Tibial nerve (tissue), 4 donors: ENCODE data around the gene DHX16. TPM values are rescaled to one million over a fixed set of nuclear protein-coding genes. Genes with fewer than 3 reads are reported as not detected.

ENCODE experiments used
- DNase-seq, 2 donors: peaks; one replicate each; pipeline ENCODE4 v3.0.0-alpha.2; 2019; ENCODE audit warnings: low spot score in 2 of 2
- H3K27ac ChIP-seq, 4 donors: fragments of 200-600 bp; sonication (generic) in 3 of 4; one replicate each; pipeline ENCODE4 v1.5.1; 2017 to 2019; ENCODE audit warnings: mild to moderate bottlenecking in 1 of 4
- H3K27me3 ChIP-seq, 2 donors: fragments of 200-600 bp; sonication (generic) in 1 of 2; one replicate each; pipeline versions ENCODE4 v1.5.1 to v1.6.0; 2017 to 2019
- H3K36me3 ChIP-seq, 3 donors: fragments of 200-600 bp; sonication (generic); one replicate each; pipeline ENCODE4 v1.5.1; 2018 to 2019
- H3K4me1 ChIP-seq, 4 donors: fragments of 200-600 bp; sonication (generic) in 3 of 4; one replicate each; pipeline ENCODE4 v1.5.1; 2017 to 2019
- H3K4me3 ChIP-seq, 4 donors: fragments of 200-600 bp; sonication (generic) in 3 of 4; one replicate each; pipeline ENCODE4 v1.5.1; 2017 to 2019; ENCODE audit warnings: mild to moderate bottlenecking in 1 of 4, moderate library complexity in 1 of 4
- H3K9me3 ChIP-seq, 4 donors: fragments of 200-600 bp; sonication (generic) in 3 of 4; one replicate each; pipeline ENCODE4 v1.5.1; 2017 to 2019
- EP300 ChIP-seq, 2 donors: sonication (generic); formaldehyde crosslinking; IDR thresholded peaks; one replicate each; pipeline ENCODE4 v1.6.1; 2017; ENCODE audit warnings: antibody characterized with exemption in 2 of 2, mild to moderate bottlenecking in 1 of 2
- POLR2A ChIP-seq, 2 donors: fragments of 450-650 bp; IDR thresholded peaks; one replicate each; pipeline ENCODE4 v1.6.1; 2017; ENCODE audit warnings: antibody characterized with exemption in 2 of 2, mild to moderate bottlenecking in 2 of 2, moderate library complexity in 2 of 2
- WGBS, 2 donors: methylation state at CpG; one replicate each; pipeline ENCODE4 v1.1.5; 2018; 5-methylcytosine and 5-hydroxymethylcytosine counted together
- total RNA-seq, 4 donors: library from RNA; depleted of rRNA; stranded (reverse); fragments of >200 nt; gene quantifications; one replicate each; pipeline ENCODE4 v1.1.0, GENCODE V29; 2016
- TF ChIP-seq, protein P1 (sequence below), 5 experiments: fragments of 200-600 bp in 3 of 5; fragments of 450-650 bp in 2 of 5; sonication (generic) in 3 of 5; IDR thresholded peaks; one replicate each; pipeline ENCODE4 v1.5.1; 2016 to 2019; ENCODE audit warnings: antibody characterized with exemption in 5 of 5, mild to moderate bottlenecking in 3 of 5, moderate library complexity in 2 of 5

Gene DHX16
- total RNA-seq, 4 donors from 2014 or later: 22.7 to 40.2 (median 29.2) TPM

DNA sequence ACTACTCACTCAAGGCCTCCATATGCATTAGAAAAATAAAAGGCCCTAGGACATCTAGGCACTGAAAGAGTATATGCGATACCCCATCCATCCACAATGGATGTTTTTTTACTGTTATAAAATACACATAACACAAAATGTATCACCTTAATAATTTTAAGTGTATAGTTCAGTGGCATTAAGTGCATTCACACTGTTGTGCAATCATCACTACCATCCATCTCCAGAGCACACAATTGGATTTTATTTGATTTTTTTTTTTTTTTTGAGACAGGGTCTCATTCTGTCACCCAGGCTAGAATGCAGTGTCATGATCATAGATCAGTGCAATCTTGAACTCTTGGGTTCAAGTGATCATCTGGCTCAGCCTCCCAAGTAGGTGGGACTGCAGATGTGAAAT, 41.5 kb upstream of the DHX16 start:
- Histone ChIP-seq H3K36me3 (peaks cover 0 to 61% (median 5%) of the 10 kb centered on the region in 3 donors), H3K9me3 (no peaks in the 10 kb centered on the region), H3K27me3 (no peaks in the 10 kb centered on the region), H3K4me1 (peaks cover 0 to 29% (median 13%) of the 10 kb centered on the region in 4 donors), H3K4me3 (no peak overlapping the region), H3K27ac (no peak overlapping the region)
- TF ChIP-seq POLR2A (IDR thresholded peaks at IDR 0.05): no peak
- TF ChIP-seq, protein P1, sequence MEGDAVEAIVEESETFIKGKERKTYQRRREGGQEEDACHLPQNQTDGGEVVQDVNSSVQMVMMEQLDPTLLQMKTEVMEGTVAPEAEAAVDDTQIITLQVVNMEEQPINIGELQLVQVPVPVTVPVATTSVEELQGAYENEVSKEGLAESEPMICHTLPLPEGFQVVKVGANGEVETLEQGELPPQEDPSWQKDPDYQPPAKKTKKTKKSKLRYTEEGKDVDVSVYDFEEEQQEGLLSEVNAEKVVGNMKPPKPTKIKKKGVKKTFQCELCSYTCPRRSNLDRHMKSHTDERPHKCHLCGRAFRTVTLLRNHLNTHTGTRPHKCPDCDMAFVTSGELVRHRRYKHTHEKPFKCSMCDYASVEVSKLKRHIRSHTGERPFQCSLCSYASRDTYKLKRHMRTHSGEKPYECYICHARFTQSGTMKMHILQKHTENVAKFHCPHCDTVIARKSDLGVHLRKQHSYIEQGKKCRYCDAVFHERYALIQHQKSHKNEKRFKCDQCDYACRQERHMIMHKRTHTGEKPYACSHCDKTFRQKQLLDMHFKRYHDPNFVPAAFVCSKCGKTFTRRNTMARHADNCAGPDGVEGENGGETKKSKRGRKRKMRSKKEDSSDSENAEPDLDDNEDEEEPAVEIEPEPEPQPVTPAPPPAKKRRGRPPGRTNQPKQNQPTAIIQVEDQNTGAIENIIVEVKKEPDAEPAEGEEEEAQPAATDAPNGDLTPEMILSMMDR (IDR thresholded peaks at IDR 0.05): no peak
- no peak for TF ChIP-seq EP300 (IDR thresholded peaks at IDR 0.05)
- 96 to 100% methylated on average over 1 of the region's 1 CpG for whole genome bisulfite sequencing, 2 donors
- no peak for DNase-seq

DNA sequence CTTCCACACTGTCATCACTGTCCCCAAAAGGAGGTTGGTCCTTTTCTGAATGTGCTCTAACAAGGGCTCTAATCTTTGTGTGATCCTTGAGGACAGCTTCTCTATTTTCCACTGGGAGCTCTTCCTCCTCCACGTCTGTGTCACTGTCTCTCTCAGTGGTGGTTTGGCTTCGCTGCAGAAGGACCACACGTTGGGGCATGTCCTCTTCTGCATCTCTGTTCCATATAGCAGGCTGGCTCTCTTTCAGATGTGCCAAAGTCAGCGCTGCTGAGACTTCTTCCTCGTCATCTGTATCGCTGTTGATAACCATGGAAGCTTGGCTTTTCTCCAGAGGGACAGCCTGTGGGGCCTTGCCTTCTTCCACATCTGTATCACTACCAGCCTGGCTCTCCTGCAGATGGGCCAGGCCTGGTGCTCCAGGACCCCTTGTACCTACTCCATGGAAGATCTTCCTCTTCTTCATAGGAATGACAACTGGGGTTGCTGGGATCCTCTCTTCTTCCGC, 39.7 kb upstream of the DHX16 start:
- WGBS, 2 donors: 90 to 94% methylated on average over 7 of the region's 7 CpGs
- no peak for DNase-seq
- Histone ChIP-seq H3K27me3 (no peaks in the 10 kb centered on the region), H3K4me1 (peaks cover 0 to 13% (median 2%) of the 10 kb centered on the region in 4 donors), H3K9me3 (no peaks in the 10 kb centered on the region), H3K27ac (no peak overlapping the region), H3K36me3 (peaks cover 0 to 79% (median 5%) of the 10 kb centered on the region in 3 donors), H3K4me3 (no peak overlapping the region)
- TF ChIP-seq, protein P1 (IDR thresholded peaks at IDR 0.05): no peak
- no peak for TF ChIP-seq EP300 (IDR thresholded peaks at IDR 0.05)
- no peak for TF ChIP-seq POLR2A (IDR thresholded peaks at IDR 0.05)

DNA sequence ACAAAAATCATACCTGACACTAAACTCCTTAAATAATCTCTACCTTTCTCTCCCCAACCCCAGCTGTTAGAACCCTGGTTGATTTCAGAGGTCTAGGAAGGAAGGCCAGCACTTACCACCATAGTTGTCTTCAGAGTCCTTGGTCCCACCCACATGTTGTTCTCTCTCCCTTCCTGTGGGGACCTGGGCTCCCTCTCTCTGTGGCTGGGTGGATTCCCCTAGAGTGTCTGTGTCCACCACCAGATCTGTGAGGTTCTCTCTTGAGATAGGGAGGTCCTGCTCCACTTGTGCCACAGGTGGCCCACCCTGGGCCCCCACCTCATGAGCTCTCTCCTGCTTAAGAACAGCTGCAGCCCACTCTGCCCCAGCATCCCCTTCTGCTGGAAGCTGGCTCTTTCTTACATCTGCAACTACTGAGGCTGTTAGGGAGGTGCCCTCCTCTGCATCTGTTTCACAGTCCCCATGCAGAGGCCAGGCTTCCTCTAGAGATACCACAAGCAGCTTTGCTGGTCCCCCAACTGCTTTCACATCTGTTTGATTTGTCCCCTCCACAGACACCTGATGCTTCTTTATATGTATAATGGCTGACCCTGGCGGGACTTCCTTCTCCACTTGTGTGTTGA, 39.1 kb upstream of the DHX16 start:
- TF ChIP-seq, protein P1 (IDR thresholded peaks at IDR 0.05): no peak
- TF ChIP-seq POLR2A (IDR thresholded peaks at IDR 0.05) (no peak), EP300 (IDR thresholded peaks at IDR 0.05) (no peak)
- Histone ChIP-seq H3K4me3 (no peak overlapping the region), H3K4me1 (peaks cover 0 to 13% (median 2%) of the 10 kb centered on the region in 4 donors), H3K27ac (no peak overlapping the region), H3K36me3 (peaks cover 0 to 85% (median 5%) of the 10 kb centered on the region in 3 donors), H3K9me3 (no peaks in the 10 kb centered on the region), H3K27me3 (no peaks in the 10 kb centered on the region)
- 95 to 100% methylated on average over 1 of the region's 1 CpG for WGBS, 2 donors
- no peak for DNase-seq

DNA sequence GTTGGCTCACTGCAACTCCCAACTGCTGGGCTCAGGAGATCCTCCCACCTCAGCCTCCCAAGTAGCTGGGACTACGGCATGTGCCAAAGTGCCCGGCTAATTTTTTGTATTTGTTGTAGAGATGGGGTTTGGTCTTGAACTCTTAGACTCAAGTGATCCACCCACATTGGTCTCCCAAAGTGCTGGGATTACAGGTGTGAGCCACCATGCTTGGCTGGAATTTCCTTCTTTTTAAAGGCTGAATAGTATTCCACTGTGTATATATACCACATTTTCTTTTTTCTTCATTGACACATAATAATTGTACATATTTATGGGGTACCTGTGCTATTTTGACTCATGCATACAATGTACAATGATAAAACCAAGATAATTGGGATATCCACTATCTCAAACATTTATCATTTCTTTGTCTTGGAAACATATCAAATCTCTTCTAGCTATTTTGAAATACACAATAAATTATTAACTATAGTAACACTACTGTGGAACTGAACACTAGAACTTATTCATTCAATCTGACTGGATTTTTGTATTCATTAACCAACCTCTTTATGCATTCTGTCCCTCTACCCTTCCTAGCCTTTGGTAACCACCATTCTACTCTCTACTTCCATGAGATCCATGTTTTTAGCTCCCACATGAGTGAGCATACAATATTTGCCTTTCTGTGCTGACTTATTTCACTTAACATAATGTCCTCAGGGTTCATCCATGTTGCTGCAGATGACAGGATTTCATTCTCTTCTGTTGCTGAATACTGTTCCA, 36.5 kb upstream of the DHX16 start:
- no peak for DNase-seq
- H3K4me3 ChIP-seq: no peak overlapping the region
- H3K36me3 ChIP-seq: peaks cover 0 to 100% (median 5%) of the 10 kb centered on the region in 3 donors
- no peaks in the 10 kb centered on the region for H3K9me3 ChIP-seq
- H3K27ac ChIP-seq: no peak overlapping the region
- TF ChIP-seq POLR2A (IDR thresholded peaks at IDR 0.05) (no peak), EP300 (IDR thresholded peaks at IDR 0.05) (no peak)
- TF ChIP-seq, protein P1 (IDR thresholded peaks at IDR 0.05): no peak
- no peaks in the 10 kb centered on the region for H3K27me3 ChIP-seq
- 95 to 98% methylated on average over 2 of the region's 2 CpGs for WGBS, 2 donors
- H3K4me1 ChIP-seq: no peaks in the 10 kb centered on the region
